ENCODE results near the gene SMARCA4.
A peak's percentile ranks its signal among the peaks of the same experiment; 100 is the strongest.

SMARCA4 gene

GRCh38 chr19:10960314-10961072 is at the start of gene SMARCA4:
TSS of gene SMARCA4 (plus strand) at chr19:10961030. CDS start at chr19:10984152, 23,122 bp downstream.
- Histone ChIP-seq H3K27ac (peak within 1 kb of the TSS; percentile 85 to 99 (median 95)), H3K4me3 (peak within 1 kb of the TSS; percentile 59 to 95 (median 89))

- Histone ChIP-seq H3K27ac (no peak overlapping the region), H3K4me3 (no peak overlapping the region)
Observed at GRCh38 chr19:10911579-10912363, 49.1 kb upstream of the SMARCA4 start.

GRCh38 chr19:10912619-10913018 is 48.2 kb upstream of the SMARCA4 start:
- Histone ChIP-seq H3K4me3 (no peak overlapping the region), H3K27ac (no peak overlapping the region)

- Histone ChIP-seq H3K4me3 (no peak overlapping the region), H3K27ac (peak overlapping the region in 1 of 21 experiments; percentile 38)
Observed at GRCh38 chr19:10913716-10914340, 47.0 kb upstream of the SMARCA4 start.

GRCh38 chr19:10915130-10916091 is 45.4 kb upstream of the SMARCA4 start:
- Histone ChIP-seq H3K27ac (peak overlapping the region in 20 of 21 experiments; percentile 4 to 75 (median 50)), H3K4me3 (no peak overlapping the region)

- Histone ChIP-seq H3K27ac (peak overlapping the region in 7 of 21 experiments; percentile 4 to 63 (median 44)), H3K4me3 (no peak overlapping the region)
Observed at GRCh38 chr19:10916602-10917001, 44.2 kb upstream of the SMARCA4 start.

GRCh38 chr19:10918359-10918758 is 42.5 kb upstream of the SMARCA4 start:
- Histone ChIP-seq H3K4me3 (no peak overlapping the region), H3K27ac (no peak overlapping the region)

- Histone ChIP-seq H3K27ac (peak overlapping the region in 1 of 21 experiments; percentile 60), H3K4me3 (no peak overlapping the region)
Observed at GRCh38 chr19:10919352-10920287, 41.2 kb upstream of the SMARCA4 start.

GRCh38 chr19:10920288-10920655 is 40.6 kb upstream of the SMARCA4 start:
- Histone ChIP-seq H3K4me3 (no peak overlapping the region), H3K27ac (no peak overlapping the region)

- Histone ChIP-seq H3K4me3 (no peak overlapping the region), H3K27ac (no peak overlapping the region)
Observed at GRCh38 chr19:10920781-10921180, 40.0 kb upstream of the SMARCA4 start.

- Histone ChIP-seq H3K27ac (no peak overlapping the region), H3K4me3 (no peak overlapping the region)
Observed at GRCh38 chr19:10921199-10921909, 39.5 kb upstream of the SMARCA4 start.

- no peak overlapping the region for H3K27ac ChIP-seq
- no peak overlapping the region for H3K4me3 ChIP-seq
Observed at GRCh38 chr19:10921910-10922637, 38.8 kb upstream of the SMARCA4 start.

GRCh38 chr19:10922638-10923014 is 38.2 kb upstream of the SMARCA4 start:
- no peak overlapping the region for H3K4me3 ChIP-seq
- no peak overlapping the region for H3K27ac ChIP-seq

GRCh38 chr19:10923260-10924112 is 37.3 kb upstream of the SMARCA4 start:
- H3K4me3 ChIP-seq, result no peak overlapping the region
- no peak overlapping the region for H3K27ac ChIP-seq

- no peak overlapping the region for H3K27ac ChIP-seq
- no peak overlapping the region for H3K4me3 ChIP-seq
Observed at GRCh38 chr19:10924597-10924996, 36.2 kb upstream of the SMARCA4 start.

All from skin epidermis (tissue), 12 donors.